HG03135 (cell line): Measurements from ENCODE around the gene AMPD2.

Experiments
- ATAC-seq: cut with Tn5 transposase; IDR thresholded peaks from one replicate; pipeline ENCODE4 v1.9.1; 2021; ENCODE audit warnings: mild to moderate bottlenecking, moderate library complexity; ENCODE audit not compliant: unreplicated experiment

AMPD2 gene

DNA sequence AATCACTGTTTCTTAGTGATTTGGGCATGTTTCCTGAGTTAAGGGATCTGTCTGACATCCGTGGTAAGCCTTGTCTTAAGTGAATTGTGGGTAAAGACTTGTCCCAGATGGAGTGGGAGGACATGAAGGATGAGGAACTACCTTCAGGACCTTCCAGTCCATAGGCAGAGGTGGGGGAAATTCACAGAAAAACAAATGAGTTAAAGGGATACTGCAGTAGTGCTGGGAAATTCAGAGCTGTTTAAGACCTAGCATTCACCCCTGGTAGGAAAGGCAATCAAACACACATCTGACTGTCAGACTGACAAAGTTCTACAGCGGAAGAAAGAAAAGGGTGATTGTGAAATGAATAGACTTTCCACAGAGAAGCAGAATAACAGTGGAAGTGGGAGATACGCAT lies 3.2 kb upstream of the AMPD2 start:
- no peak for ATAC-seq

DNA sequence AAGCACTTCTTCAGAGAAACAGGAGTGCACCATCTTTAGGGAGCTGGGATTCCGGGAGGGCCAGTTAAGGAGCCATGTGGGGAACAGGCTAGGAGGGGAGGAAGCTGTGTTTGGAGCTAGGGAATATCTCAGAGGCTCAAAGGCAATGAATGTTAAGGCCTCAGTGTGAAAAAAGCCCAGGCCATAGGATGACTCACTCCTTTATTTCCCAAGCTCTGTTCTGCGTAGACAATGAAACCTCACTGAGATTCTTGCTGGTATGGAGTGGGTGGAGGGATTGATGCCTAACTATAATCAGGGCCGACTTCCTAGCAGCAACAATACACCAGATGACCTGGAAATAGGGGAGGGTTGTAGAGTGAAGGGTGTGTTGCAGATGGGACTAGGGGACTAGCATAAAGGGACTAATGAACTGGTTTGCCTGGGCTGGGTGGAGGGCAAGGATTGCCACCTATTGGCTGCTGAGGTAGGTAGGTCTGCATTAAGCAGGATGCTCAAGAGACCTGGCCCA lies 2.3 kb upstream of the AMPD2 start:
- ATAC-seq = no peak

DNA sequence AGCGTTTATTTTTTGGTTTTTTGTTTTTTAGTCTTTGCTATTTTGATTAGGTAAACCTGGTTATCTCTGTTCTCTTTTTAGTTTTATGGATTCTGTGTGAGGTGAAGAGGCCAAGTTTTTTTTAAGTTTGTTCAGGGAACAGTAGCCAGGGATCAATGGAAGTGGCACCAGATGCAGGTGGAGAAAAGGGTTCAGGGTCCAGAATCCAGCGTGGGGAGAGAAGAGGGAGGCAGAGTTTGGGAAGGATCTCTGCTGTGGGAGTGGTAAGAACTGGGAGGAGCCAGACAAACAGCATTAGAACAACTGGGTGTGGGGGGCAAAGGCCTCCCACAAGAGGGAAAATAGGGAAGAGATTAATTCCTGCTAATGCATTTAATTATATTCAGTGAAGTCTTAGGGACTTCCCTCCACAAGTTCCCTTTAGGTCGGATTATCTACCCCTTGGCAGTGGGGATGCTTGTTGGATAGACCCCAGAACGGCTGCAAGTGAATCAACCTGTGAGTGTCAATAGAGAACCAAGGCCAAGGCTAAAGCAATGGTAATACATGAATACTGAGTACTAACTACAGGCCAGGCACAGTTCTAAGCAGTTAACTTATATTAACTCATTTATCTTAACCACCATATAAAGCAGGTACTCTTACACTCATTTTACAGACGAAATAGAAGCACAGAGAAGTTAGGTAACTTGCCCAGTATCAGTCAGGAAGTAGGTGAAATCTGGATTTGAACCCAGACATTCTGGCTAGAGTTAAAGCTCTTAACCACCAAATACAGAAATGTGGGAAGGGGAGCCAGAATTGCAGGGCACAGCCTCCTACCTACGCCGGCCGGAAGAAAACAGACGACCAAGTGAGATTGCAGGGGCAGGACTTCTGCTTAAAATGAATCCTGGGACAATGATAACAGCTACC lies 719 bp upstream of the AMPD2 start:
- ATAC-seq = no peak

DNA sequence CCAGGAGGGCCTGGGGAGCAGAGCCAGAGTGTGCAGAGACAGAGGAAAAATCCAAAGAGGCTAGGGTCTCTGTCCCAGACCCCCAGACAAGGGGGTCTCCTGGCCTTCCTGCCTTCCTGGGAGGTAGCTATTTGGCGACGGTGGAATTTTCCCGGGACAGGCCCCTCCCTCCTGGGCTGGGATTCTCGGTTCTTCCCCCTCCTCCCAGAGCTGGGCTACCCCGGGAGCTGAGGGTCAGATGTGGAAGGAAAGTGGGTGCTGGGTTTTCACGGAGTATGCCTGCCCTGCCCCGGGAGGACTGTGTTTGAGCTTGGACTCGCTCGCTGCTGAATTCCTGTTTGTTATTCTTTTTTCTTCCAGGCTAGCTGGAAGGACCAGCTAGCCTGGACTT lies 759 bp downstream of the AMPD2 start:
- no peak for ATAC-seq

DNA sequence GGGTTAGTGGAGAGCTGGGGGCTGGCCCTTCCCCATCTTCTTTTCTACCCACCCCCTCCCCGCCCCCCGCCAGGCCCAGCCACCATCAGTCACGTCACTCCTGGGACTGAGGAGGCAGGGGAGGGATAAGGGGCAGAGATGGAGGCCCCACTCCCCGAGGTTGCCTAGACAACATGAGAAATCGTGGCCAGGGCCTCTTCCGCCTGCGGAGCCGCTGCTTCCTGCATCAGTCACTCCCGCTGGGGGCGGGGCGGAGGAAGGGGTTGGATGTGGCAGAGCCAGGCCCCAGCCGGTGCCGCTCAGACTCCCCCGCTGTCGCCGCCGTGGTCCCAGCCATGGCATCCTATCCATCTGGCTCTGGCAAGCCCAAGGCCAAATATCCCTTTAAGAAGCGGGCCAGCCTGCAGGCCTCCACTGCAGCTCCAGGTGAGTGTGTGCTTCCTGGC lies 1.2 kb downstream of the AMPD2 start:
- peak; percentile 68 for ATAC-seq

DNA sequence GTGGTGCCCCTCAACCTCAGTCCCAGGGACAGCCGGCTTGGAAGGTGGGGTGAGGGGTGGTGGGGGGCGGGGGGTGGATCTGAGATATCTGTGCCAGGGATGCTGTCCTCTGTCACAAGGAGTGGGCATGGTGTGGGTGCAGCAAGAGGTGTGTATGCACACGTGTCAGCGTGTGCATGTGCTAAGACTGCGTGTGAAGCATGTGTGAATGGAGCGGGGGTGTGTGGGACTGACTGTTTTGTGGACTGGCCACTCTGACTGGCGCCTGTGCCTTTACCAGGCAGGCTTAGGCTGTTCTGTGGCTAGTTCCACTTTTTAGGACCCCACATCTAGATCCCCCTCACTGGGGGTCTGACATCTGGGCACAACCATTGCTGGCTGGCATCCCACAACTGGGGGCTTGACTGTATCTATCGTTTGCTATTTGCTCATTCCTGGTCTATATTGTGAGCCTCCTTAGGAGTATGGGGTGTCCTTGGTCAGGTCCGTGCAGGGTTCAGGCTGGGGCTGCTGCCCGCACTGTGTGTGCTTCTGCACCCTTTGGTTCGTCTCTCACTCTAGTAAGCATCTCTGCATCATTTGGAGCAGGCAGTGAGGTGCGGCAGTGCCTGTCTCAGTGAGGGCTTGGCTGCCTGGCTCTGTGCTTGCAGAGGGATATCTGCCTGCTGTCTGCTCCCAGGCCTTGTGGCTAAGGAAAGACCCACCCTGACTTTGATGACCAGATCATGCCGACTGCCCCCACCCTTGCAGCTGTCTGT lies 1.9 kb downstream of the AMPD2 start:
- no peak for ATAC-seq

DNA sequence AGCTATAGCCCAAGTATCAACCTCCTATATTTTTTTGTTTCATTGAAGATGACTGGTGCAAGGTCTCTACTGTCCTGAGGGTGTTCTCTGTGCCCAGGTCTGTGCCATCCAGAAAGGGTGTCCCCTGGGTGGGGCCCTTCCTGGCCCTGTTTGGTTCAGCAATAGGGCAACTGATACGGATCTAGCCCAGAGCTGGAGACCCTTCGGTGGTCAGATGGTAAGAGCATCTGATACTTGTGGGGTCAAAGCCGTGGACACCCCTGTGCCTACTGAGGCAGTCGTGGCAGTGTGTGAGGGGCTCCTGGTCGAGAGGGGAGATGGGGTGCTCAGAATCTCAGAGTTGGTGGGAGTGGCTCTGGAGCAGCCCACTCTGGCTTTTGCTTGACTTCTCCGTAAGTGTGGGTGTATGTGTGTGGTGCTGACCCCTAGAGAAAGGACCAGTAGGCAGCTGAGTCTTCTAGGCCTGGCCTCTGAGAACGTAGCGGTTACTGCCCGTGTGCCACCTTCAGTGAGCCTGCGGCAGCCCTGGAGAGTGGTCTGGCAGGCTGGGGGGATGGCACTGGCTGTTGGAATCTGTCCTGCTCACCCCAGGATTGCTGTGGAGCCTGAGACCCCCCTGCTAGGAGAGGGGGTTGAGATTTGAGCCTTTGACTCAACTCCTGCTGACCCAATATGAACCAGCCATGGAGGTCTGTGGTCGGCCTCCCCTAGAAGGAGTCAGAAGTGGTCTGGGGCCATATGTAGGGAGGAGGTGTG lies 2.7 kb downstream of the AMPD2 start:
- no peak for ATAC-seq

DNA sequence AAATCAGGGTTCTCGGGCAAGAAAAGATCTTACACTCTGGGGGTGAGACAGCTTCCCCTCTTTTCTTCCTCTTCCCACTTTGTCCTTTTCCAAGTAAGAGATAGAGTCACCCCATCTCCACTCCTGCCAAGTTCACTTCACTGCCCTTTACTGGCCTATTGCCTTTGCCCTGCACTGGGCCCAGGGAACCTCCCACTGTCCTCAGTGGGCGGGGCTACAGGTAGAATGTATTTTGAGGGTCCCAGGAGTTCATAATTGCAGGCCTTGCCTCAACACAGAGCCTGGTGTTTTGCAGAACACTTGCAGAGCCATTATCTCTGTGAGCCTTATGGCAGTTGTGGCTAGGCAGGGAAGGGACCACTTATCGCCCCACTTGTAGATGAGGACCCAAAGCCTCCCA lies 3.3 kb downstream of the AMPD2 start:
- ATAC-seq = no peak

DNA sequence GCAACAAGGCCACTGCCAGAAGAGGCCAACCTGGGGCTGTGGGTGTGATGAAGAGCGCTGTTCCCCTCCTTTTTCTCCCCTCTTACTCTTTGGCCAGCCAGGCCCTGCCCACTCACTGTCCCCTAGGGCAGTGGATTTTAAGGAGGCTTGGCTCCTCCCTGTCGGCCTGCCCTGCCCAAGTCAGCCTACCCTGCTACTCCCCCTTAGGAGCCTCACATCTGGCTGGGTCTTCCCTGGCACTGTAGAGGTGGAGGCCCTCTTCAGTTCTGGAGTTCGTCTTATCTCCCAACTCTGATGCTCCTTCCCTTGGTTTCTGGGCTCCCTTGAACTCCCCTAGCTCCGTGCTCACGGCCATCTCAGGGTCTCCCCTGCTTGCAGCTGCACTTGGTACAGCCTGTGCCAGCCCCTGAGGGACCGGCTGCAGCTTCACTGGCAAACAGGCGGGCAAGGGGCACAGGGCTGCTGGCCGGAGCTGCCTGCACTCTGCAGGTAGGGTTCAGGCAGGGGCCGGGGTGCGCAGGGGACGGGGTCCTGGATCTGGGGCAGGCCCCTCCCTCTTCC lies 4.0 kb downstream of the AMPD2 start:
- no peak for ATAC-seq

DNA sequence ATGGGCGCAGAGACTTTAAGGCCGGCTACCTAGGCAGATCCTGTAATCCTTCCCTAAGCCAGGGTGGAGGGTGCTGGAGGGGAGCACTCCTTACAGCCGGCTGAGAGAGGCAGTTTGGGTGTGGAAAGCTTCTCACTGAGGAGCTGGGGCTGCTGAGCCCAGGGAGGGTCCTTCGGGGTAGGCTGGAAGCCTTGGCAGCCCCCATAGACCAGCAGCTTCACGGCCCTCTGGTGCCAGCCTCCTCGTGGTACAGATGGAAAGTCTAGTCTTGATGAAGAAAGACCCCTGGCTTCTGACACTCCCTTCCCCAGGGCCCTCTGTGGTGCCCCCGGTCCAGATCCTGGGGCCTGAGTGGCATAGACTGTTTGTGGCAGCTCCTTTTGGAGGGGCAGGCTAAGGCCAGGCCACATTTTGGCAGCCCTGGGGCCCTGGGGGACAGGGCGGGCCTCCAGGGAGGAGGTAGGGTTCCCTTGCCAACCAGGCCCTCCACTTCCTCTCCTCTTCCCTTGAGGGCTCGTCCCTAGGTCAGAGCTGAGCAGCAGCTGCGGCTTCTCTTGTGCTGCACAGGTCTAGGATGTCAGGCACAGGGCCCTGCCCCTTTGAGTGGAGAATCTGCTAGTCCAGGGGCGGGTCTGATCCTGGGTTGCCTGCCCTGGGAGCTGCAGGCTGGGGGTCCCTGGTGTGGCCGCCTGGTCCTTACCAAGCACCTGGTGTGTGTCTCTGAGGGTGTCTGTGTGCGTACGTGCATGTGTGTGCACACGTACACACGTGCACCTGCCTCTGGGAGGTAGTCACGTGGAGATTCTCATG lies 4.8 kb downstream of the AMPD2 start:
- no peak for ATAC-seq

DNA sequence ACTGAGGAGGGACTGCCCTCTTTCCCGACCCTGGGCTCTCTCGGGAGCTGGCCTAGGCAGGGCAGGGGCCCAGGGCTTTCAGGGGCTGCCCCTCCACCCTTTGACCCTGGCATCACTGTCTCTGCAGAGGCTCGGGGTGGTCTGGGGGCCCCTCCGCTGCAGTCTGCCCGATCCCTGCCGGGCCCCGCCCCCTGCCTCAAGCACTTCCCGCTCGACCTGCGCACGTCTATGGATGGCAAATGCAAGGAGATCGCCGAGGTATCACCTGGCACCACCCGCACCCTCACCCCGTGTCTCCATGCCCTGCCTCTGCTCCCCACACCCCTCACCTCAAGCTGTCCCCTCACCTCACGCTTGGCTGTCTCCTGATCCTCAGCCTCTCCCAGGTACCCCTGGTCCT lies 5.5 kb downstream of the AMPD2 start:
- no peak for ATAC-seq

DNA sequence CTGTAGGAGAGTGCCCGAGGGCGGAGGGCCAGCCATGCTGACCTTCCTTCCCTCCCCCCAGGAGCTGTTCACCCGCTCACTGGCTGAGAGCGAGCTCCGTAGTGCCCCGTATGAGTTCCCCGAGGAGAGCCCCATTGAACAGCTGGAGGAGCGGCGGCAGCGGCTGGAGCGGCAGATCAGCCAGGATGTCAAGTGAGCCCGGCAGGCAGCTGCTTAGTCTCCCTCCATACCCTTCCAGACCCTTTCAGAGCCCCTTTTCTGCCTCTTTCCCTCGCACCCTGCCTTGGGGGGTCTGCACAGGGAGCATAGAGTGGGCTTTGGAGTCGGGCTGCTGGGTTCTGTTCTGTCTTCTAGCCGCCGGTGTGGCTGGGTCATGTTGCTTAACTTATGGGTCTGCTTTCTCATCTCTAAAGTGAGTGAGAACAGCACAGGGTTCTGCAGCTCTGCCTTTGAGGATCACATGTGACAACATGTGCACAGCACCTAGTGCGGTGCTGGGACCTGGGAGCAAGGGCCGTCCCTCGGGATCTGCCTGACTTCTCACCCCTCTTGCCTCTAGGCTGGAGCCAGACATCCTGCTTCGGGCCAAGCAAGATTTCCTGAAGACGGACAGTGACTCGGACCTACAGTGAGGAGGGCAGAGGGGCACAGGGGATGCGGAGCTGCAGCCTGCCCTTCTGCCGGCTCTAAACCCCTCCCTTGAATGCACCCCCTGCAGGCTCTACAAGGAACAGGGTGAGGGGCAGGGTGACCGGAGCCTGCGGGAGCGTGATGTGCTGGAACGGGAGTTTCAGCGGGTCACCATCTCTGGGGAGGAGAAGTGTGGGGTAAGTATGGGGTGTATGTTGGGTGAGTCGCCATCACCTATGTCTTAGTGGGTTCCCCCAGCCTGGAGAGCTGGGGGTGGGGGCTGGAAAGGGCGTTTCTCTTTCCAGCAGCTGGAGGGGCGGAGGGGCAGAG lies 6.2 kb downstream of the AMPD2 start:
- no peak for ATAC-seq

DNA sequence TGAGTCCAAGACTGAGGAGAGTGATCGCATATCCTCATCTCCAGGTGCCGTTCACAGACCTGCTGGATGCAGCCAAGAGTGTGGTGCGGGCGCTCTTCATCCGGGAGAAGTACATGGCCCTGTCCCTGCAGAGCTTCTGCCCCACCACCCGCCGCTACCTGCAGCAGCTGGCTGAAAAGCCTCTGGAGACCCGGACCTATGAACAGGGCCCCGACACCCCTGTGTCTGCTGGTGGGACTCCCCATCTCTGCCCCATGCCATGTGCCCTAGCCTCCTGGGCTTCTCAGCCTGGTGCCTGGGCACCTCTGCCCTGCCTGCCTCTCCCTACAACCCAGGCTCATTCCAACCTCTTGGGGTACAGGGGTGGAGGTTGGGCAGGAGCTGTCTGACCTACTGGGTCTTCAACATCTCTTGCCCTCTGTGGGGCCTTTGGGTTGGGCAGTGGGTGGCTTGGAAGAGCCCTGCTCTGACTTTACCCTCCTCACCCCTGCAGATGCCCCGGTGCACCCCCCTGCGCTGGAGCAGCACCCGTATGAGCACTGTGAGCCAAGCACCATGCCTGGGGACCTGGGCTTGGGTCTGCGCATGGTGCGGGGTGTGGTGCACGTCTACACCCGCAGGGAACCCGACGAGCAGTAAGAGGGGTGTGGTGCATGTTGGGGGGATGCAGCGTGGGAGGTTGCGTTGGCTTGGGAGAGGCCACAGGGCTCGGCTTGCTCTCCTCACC lies 7.2 kb downstream of the AMPD2 start:
- no peak for ATAC-seq

DNA sequence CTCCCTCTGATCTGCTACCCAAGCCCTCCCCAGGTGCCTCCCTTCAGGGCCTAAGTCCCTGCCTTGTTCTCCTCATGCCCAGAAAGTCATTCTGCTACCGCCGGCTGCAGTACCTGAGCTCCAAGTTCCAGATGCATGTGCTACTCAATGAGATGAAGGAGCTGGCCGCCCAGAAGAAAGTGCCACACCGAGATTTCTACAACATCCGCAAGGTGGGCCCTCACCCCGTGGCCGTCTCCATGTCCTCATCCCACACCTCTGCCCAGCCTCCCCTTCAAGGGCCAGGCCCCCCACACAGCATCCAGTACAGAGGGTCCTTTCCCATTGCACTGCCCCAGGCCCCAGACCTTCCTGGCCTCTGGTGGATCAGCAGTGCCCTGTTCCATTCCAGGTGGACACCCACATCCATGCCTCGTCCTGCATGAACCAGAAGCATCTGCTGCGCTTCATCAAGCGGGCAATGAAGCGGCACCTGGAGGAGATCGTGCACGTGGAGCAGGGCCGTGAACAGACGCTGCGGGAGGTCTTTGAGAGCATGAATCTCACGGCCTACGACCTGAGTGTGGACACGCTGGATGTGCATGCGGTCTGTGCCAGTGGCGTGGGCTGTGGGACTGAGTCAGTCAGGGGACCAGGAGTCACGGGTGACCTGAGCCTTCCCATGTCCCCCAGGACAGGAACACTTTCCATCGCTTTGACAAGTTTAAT lies 8.2 kb downstream of the AMPD2 start:
- ATAC-seq = no peak

DNA sequence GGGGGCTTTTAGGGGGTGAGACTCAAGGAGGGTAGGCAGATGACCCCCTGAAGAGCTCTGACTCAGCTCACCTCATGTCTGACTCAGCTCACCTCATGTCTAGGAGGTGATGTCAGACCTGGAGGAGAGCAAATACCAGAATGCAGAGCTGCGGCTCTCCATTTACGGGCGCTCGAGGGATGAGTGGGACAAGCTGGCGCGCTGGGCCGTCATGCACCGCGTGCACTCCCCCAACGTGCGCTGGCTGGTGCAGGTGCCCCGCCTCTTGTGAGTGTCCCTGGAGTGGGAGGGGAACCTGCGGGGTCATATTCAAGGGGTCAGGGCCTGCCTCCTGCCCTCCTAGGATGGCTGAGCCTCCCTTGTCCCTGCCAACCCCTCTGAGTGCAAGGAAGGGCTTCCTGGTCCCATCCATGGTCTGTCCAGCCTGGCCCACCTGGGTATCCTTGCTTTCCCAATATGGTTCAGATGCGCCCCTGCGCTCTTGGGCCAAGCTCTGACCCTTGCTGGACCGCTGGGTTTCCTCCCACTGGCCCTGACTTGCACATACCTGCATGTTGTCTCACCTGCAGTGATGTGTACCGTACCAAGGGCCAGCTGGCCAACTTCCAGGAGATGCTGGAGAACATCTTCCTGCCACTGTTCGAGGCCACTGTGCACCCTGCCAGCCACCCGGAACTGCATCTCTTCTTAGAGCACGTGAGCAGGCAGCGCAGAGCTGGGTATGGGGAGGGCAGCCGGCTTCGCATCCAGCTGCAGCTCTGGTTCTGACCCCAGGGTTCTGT lies 9.1 kb downstream of the AMPD2 start:
- no peak for ATAC-seq

DNA sequence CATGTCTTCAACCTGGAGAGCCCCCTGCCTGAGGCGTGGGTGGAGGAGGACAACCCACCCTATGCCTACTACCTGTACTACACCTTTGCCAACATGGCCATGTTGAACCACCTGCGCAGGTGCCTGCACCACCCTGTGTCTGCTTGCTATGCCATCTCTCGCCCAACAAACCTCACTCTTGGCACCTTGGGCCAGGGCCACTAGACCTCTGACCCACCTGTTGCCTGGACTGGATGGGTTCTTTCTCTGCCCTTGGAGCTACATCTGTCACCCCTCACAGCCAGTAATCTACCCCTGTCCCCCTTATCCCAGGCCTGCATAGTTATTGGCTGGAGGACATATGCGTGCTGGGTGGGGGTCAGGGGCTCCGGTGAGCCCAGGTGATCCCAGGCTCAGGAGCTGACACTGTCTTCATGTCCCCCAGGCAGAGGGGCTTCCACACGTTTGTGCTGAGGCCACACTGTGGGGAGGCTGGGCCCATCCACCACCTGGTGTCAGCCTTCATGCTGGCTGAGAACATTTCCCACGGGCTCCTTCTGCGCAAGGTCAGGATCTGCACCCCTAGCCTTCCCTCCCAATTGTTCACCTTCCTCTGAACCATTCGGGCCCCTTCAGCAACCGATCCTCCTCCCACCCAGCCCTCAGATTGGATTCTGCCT lies 9.9 kb downstream of the AMPD2 start:
- ATAC-seq = no peak
